ENCODE measurements around the gene SYNGR4.
"Not testable (repeated sequence)": the region's sequence is repeated elsewhere in the genome, so short reads cannot be mapped to it uniquely, and the experiment has no call there.

The SYNGR4 gene

GRCh38 chr19:48371771-48372170 is 7.6 kb downstream of the SYNGR4 start:
- not testable (repeated sequence) for DNase-seq

- DNase-seq, result peak; percentile 73 to 77
Observed at GRCh38 chr19:48372904-48373303, 8.7 kb downstream of the SYNGR4 start.

DNA sequence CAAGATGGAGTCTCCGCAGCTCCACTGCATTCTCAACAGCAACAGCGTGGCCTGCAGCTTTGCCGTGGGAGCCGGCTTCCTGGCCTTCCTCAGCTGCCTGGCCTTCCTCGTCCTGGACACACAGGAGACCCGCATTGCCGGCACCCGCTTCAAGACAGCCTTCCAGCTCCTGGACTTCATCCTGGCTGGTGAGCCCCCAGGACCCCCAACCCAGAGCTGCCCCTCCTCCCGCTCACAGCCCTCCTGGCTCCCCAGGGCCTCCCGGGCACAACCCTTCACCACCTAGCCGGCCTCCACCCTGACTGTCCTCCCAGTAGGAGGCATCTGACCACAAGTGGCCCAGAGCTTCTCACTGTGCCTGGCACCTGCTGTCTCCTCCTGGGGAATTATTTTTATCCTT is 9.4 kb downstream of the SYNGR4 start:
- DNase-seq, result no peak

DNA sequence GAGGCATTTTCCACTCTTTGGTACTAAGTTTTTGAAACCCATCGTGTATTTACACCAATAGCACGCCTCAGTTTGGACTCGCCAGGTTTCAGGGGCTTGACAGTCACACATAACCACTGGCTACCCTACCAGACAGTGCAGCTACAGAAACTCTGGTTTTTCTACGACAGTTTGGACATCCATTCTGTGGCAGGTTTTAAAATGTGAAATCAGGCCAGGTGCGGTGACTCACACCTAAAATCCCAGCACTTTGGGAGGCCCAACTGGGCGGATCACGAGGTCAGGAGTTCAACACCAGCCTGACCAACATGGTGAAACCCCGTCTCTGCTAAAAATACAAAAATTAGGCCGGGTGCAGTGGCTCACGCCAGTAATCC is 14.0 kb downstream of the SYNGR4 start:
- no peak for DNase-seq

- no peak for DNase-seq
Observed at GRCh38 chr19:48379058-48379457, 14.9 kb downstream of the SYNGR4 start.

DNA sequence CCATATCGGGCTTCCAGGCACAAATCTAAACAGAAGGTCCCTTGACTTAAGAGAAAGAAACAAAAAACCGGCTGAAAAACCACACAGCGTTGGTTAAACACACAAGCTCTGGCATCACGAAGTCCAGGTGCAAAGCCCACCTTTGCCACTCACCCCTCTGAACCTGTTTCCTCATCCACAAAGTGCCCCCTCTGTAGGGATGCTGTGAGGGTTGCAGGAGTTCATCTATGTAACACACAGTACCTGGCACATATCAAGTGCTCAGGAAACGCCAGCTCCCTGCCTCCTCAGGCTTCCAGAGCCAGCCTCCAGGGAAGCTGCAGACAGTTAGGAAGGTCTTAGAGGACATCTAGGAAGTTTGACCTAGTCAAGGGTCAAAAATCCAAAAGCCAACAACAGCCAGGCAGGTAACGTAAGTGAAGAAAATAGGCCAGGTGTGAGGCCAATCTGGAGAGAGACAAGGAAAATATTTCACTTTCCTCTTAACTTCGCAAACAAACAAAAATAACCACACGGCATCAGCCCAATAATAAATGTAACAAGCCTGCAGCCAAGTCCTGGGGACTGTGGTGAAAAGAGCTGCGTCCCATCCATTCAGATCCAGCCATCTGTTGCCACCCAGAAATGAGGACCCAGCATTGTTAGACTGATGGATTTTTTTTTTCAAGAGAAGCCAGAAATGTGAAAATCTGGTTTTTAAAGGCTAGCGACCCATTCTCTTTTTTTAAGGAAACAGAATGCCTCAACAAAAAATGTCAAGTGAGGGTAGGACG is 17.2 kb downstream of the SYNGR4 start:
- DNase-seq, result no peak

DNA sequence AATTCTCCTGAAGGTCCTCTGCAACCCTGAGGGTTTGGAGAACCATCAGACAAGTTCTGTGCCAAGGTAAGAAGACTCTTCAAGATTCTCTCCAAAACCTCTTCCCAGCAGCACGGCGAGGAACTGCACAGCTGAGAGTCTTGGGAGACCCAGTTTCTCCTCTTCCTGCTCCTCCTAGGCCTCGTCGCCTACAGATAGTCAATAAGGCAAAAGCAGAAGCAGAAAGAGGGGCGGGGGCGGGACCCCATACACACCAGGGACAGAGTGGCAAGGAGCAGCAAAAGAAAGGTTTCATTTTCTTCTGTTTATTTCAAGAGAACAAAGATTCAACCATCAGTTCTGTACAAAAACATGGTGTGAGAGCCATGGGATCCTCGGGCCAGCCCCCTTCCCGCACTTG is 18.1 kb downstream of the SYNGR4 start:
- DNase-seq, result no peak

DNA sequence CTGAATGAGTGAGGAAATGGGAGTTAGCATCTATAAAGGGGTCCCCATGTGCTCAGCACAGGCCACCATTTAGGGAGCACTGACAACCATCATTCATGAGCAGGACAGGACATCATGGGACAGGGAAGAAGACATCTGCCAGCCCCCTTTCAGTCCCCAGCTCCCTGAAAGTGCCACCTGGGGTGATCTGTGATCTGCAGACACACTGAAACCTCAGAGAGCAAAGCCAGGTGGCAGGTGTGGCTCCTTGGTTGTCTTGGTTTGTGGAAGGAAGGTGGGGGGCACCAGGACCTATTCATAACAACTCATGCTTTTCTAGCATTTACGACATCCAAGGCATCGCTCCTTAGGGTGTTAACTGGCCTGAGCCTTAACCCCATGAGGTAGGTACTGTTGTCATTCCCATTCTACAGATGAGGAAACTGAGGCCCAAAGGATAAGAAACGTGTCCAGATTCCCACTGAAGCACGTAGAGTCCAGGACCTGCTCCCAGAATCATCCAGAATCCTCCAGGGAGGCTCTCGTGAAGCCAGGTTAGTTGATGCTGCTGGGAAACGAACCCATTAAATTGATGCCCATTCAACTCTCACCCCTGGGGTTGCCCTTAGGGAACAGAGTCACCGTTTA is 21.4 kb downstream of the SYNGR4 start:
- no peak for DNase-seq

DNA sequence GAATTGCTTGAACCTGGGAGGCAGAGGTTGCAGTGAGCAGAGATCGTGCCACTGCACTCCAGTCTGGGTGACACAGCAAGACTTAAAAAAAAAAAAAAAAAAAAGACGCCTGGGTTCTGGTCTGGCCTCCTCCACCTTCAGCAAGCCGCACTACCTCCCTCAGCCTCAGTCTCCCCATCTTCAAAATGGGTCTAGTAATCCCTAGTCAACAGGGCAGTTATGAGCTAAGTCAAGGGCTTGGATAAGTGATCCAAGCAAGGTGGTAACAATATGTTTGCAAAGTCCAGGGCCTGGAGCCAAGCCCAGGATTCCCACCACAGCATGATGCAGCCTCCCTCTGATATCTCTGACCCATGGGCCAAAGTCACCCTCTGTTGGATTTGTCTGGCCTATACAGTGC is 22.8 kb downstream of the SYNGR4 start:
- DNase-seq, result no peak

- DNase-seq, result peak in 1 of 2 experiments; percentile 63
Observed at GRCh38 chr19:48390188-48391099, 26.3 kb downstream of the SYNGR4 start.

GRCh38 chr19:48391100-48392005 is 27.2 kb downstream of the SYNGR4 start, which contains the start of gene KDELR1:
TSS of gene KDELR1 (minus strand) at chr19:48391551. CDS start at chr19:48391358, 193 bp downstream.
- peak in 1 of 2 experiments; percentile 50 for DNase-seq

DNA sequence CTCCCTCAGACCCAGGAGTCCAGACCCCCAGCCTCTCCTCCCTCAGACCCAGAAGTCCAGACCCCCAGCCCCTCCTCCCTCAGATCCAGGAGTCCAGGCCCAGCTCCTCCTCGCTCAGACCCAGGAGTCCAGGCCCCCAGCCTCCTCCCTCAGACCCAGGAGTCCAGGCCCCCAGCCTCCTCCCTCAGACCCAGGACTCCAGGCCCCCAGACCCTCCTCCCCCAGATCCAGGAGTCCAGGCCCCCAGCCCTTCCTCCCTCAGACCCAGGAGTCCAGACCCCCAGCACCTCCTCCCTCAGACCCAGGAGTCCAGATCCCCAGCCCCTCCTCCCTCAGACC is 27.8 kb downstream of the SYNGR4 start:
- not testable (repeated sequence) for DNase-seq

DNA sequence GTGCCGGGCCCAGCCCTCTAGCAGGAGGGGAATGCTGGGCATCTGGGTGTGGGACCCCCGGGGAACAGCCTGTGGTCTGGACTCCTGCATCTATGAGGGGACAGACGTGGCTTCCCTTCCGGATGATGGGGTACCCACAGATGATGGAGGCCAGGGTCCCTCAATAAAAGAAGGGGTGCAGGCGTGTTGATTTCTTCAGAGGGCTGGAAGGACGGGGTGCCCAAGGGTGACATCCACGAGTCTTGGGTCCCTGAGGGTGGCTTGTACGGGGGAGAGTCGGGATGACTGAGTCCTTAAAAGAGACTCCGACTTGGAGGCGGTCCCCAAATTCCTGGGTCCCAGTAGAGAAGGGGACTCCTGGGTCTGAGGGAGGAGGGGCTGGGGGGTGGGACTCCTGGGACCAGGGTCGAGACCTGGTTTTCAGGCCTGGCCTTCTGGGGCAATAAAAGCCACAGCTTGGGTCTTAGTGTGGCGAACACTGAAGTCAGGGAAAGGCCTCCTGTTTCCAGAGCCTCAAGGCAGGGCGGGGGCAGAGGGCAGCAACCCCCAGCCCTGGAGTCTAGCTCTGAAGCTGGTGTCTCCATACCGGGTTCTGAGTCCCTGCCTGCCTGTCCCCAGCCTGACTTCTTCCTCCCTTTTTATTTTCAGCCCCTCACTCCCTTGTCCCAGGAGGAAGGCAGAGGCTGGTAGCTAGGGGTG is 28.8 kb downstream of the SYNGR4 start:
- DNase-seq, result no peak

- DNase-seq, result peak; percentile 24 to 33
Observed at GRCh38 chr19:48393559-48394330, 29.6 kb downstream of the SYNGR4 start, which contains the start of gene GRIN2D. TSS of gene GRIN2D (plus strand) at chr19:48393668. CDS start at chr19:48398393, 4,725 bp downstream.

DNA sequence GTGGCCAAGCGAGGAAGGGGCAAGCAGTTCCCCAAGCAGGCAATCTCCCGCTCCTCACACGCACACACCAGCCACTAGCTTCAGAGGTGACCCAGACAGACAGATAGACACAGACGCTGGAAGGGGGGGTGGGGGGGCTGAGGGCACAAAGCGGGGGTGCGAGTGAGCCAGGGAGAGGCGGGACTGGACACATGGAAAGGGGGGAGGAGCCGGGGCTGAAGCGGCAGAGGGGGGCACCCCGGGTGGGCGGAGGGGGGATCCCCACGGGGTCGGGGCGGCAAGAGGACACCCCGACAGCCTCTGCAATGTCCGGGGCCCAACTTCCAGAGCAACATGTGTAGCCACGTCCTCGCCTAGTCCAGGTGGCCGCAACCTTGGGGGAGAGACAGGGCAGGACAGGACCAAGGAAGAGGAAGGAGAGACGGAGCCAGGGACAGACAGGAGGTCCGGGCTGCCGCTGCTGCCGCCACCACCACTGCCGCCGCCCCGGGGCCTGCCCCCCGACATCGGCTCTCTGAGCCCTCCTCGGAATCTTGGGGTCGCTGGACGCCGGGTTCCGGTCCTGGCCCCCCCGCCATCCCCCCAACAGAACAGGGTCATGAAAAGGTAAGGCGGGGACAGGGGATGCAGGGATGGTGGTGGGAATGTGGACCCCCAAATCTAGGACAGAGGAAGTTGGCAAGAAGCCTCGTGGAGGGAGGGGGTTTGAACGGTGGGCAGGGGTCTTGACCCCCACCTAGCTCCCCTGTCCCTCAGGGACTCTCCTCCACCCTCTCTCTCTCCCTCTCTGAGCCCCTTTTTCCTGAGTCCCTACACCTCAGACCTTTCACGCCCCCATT is 30.4 kb downstream of the SYNGR4 start:
- no peak for DNase-seq

DNA sequence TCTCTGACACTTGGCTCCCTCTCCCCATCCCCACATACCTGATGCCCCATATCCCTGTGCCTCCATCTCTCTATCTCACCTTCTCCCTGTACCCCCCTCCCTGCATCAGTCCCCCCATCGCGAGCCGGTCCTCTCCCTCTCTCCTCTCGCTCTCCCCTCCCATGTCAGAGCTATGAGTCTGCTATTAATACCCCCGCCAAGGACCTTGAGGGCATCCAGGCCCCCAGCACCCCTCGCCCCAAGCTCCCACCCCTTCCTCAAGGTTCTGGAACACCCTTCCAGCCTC is 30.9 kb downstream of the SYNGR4 start:
- no peak for DNase-seq

GRCh38 chr19:48395499-48395898 is 31.3 kb downstream of the SYNGR4 start:
- no peak for DNase-seq

- DNase-seq, result no peak
Observed at GRCh38 chr19:48396016-48396823, 32.1 kb downstream of the SYNGR4 start.

DNA sequence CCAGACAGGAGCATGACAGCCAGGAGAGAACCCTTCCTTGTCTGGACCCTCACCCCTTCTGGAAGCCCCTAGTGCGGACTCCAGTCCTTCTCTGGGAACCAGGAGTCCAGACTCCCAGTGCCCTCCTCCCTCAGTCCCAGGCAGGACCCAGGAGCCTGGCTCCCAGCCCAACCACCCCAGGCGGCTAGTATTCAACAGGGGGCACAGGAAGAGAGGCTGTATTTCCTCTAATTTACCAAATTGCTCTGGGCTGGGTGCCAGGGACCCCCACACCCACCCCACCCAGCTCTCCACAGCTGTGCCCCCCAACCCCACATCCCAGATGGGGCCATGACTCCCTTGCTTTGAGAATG is 32.6 kb downstream of the SYNGR4 start:
- no peak for DNase-seq
